ENCODE measurements around the gene ARID3A. TPM values are rescaled to one million over a fixed set of nuclear protein-coding genes. Genes with fewer than 3 reads are reported as not detected.
A peak's percentile ranks its signal among the peaks of the same experiment; 100 is the strongest.

Gene ARID3A
- total and polyA plus RNA-seq, 2 of the 8 experiments (the other 6 are each of a cell fraction or from before 2014, with no cell fraction given), result 40.5 to 77.4 TPM

- TF ChIP-seq CHD7 (IDR thresholded peaks at IDR 0.05; ENCODE audit: insufficient replicate concordance, low read length), result no peak
- TF ChIP-seq EZH2 (IDR thresholded peaks at IDR 0.05; ENCODE audit: low read depth, low read length, severe bottlenecking), result no peak
- 0 out of 2 replicates have a peak, but pooled peaks have one; percentile 5 for TF ChIP-seq PHF8 (conservative IDR thresholded peaks at IDR 0.05; ENCODE audit: low read depth, low read length)
- 0 out of 2 replicates have a peak, but pooled peaks have one; percentile 11 for TF ChIP-seq EGR1 (IDR thresholded peaks at IDR 0.05; ENCODE audit: borderline replicate concordance, low read depth, low read length)
Measured at GRCh38 chr19:924553-925086, 1.2 kb upstream of the ARID3A start (continued).
